ENCODE measurements around the gene MYH1.

The MYH1 gene

GRCh38 chr17:10474536-10474935 lies 43.8 kb downstream of the MYH1 start:
- no peak for DNase-seq

- no peak for DNase-seq
Measured at GRCh38 chr17:10471858-10472257, 46.5 kb downstream of the MYH1 start.

GRCh38 chr17:10469459-10469858 lies 48.9 kb downstream of the MYH1 start, which contains the start of gene MYH4:
MYH4 (minus strand) TSS chr17:10469559; CDS start chr17:10466745, 2,814 bp downstream.
- DNase-seq, result no peak

- DNase-seq, result no peak
Measured at GRCh38 chr17:10463402-10463801, 54.9 kb downstream of the MYH1 start.

- DNase-seq, result no peak
Measured at GRCh38 chr17:10460062-10460461, 58.3 kb downstream of the MYH1 start.

GRCh38 chr17:10458701-10459100 lies 59.6 kb downstream of the MYH1 start:
- DNase-seq, result no peak

GRCh38 chr17:10457952-10458351 lies 60.4 kb downstream of the MYH1 start:
- DNase-seq, result no peak

- no peak for DNase-seq
Measured at GRCh38 chr17:10447026-10447931, 71.1 kb downstream of the MYH1 start.
